Loucy (cell line): ENCODE data around the gene KDM4C.

Source experiments
- H2AFZ ChIP-seq: fragments of 200-600 bp; sonication (generic); 2 replicates; pipeline ENCODE4 v1.6.0; 2016; ENCODE audit warnings: antibody characterized with exemption, mild to moderate bottlenecking, low read length, moderate library complexity
- H3F3A ChIP-seq: fragments of 200-600 bp; 2 replicates; pipeline ENCODE4 v1.6.0; 2016; ENCODE audit warnings: antibody characterized with exemption, low read depth, mild to moderate bottlenecking
- H3K27me3 ChIP-seq: fragments of 200-600 bp; sonication (generic); 2 replicates; pipeline ENCODE4 v1.6.1; 2014; ENCODE audit warnings: low read length, mild to moderate bottlenecking; ENCODE audit not compliant: insufficient read depth, poor library complexity, severe bottlenecking
- H3K36me3 ChIP-seq: fragments of 200-600 bp; sonication (generic); 2 replicates; pipeline ENCODE4 v1.6.1; 2016; ENCODE audit warnings: low read length; ENCODE audit not compliant: insufficient read depth
- H3K4me1 ChIP-seq: fragments of 200-600 bp; sonication (generic); 2 replicates; pipeline ENCODE4 v1.5.1; 2014; ENCODE audit warnings: low read length, mild to moderate bottlenecking; ENCODE audit not compliant: insufficient read depth, poor library complexity, severe bottlenecking
- H3K4me2 ChIP-seq: fragments of 200-600 bp; sonication (generic); 2 replicates; pipeline ENCODE4 v1.6.0; 2014; ENCODE audit warnings: antibody characterized with exemption, low read length, low read depth, mild to moderate bottlenecking; ENCODE audit not compliant: poor library complexity, severe bottlenecking
- H3K4me3 ChIP-seq: fragments of 200-600 bp; sonication (generic); 2 replicates; pipeline ENCODE4 v1.5.1; 2014; ENCODE audit warnings: low read length, mild to moderate bottlenecking, mixed read lengths; ENCODE audit not compliant: poor library complexity, severe bottlenecking
- H3K79me2 ChIP-seq: fragments of 200-600 bp; sonication (generic); 2 replicates; pipeline ENCODE4 v1.6.1; 2014; ENCODE audit warnings: low read length; ENCODE audit not compliant: insufficient read depth
- H3K9ac ChIP-seq: fragments of 200-600 bp; sonication (generic); 2 replicates; pipeline ENCODE4 v1.6.0; 2014; ENCODE audit warnings: mild to moderate bottlenecking, low read depth, low read length, moderate library complexity; ENCODE audit not compliant: poor library complexity, severe bottlenecking
- H3K9me2 ChIP-seq: fragments of 200-600 bp; sonication (generic); replicated peaks from 2 replicates; pipeline ENCODE4 v1.6.1; 2016; ENCODE audit warnings: low read depth, low read length, mixed read lengths
- H3K9me3 ChIP-seq: fragments of 200-600 bp; sonication (generic); 2 replicates; pipeline ENCODE4 v1.6.1; 2014; ENCODE audit warnings: mild to moderate bottlenecking, antibody characterized with exemption, low read length, low read depth; ENCODE audit not compliant: insufficient read depth
- H4K20me1 ChIP-seq: fragments of 200-600 bp; sonication (generic); 2 replicates; pipeline ENCODE4 v1.6.0; 2014; ENCODE audit warnings: antibody characterized with exemption, low read length, mild to moderate bottlenecking; ENCODE audit not compliant: insufficient read depth, poor library complexity, severe bottlenecking
- EZH2phosphoT487 ChIP-seq: fragments of 200-600 bp; IDR thresholded peaks from 2 replicates; pipeline ENCODE4 v1.6.1; 2018; ENCODE audit warnings: antibody characterized with exemption, mild to moderate bottlenecking, moderate library complexity, borderline replicate concordance
- TF ChIP-seq, protein P1 (sequence below): fragments of 200-600 bp; sonication (generic); conservative IDR thresholded peaks from 2 replicates; pipeline ENCODE4 v1.5.1; 2014; ENCODE audit warnings: mild to moderate bottlenecking, antibody characterized with exemption, low read length

The KDM4C gene

GRCh38 chr9:7125231-7125630 is 367.5 kb downstream of the KDM4C start:
- H3K9me2 ChIP-seq, result no peaks in the 10 kb centered on the region
- no peaks in the 10 kb centered on the region for H3F3A ChIP-seq
- H3K9me3 ChIP-seq, result no peaks in the 10 kb centered on the region
- peaks cover 20% of the 10 kb centered on the region for H3K36me3 ChIP-seq
- peaks cover 21% of the 10 kb centered on the region for H3K4me1 ChIP-seq
- no peak overlapping the region for H3K9ac ChIP-seq
- H3K4me2 ChIP-seq, result no peak overlapping the region
- H4K20me1 ChIP-seq, result no peaks in the 10 kb centered on the region
- no peak for TF ChIP-seq EZH2phosphoT487
- TF ChIP-seq, protein P1, sequence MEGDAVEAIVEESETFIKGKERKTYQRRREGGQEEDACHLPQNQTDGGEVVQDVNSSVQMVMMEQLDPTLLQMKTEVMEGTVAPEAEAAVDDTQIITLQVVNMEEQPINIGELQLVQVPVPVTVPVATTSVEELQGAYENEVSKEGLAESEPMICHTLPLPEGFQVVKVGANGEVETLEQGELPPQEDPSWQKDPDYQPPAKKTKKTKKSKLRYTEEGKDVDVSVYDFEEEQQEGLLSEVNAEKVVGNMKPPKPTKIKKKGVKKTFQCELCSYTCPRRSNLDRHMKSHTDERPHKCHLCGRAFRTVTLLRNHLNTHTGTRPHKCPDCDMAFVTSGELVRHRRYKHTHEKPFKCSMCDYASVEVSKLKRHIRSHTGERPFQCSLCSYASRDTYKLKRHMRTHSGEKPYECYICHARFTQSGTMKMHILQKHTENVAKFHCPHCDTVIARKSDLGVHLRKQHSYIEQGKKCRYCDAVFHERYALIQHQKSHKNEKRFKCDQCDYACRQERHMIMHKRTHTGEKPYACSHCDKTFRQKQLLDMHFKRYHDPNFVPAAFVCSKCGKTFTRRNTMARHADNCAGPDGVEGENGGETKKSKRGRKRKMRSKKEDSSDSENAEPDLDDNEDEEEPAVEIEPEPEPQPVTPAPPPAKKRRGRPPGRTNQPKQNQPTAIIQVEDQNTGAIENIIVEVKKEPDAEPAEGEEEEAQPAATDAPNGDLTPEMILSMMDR, result no peak
- no peak overlapping the region for H2AFZ ChIP-seq
- no peak overlapping the region for H3K4me3 ChIP-seq
- no peaks in the 10 kb centered on the region for H3K27me3 ChIP-seq
- H3K79me2 ChIP-seq, result no peaks in the 10 kb centered on the region

GRCh38 chr9:7129391-7129790 is 371.6 kb downstream of the KDM4C start:
- H3K79me2 ChIP-seq, result no peaks in the 10 kb centered on the region
- no peaks in the 10 kb centered on the region for H3K9me3 ChIP-seq

DNA sequence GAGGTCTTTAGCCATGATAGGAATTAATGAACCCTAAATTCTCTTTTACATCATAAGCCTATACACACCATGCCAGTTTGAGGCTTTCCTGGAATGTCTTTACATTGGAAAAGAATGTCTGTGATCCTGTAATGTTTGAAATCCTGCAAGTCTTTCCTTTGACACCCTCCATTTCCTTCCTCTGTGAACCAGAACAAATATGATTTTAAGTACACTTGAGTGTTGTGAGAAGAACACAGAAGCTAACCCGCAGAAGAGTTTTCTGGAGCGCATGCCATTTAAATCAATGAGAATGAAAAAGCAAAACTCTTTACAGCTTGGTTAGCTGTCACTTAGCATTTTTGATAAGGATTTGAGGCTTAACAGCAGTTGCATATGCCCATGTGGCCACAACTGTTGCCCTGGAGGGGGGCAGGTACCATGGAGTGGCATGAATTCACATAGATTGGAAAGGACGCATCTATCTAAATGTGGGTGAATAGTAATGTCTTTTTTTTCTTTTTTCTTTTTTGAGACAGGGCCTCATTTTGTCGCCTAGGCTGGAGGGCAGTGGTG is 372.6 kb downstream of the KDM4C start:
- Histone ChIP-seq H2AFZ (no peak overlapping the region), H3K9ac (no peak overlapping the region), H3K4me1 (peaks cover 8% of the 10 kb centered on the region), H3F3A (no peaks in the 10 kb centered on the region), H3K4me3 (no peak overlapping the region), H3K9me2 (no peaks in the 10 kb centered on the region), H3K4me2 (no peak overlapping the region), H3K79me2 (no peaks in the 10 kb centered on the region), H3K27me3 (no peaks in the 10 kb centered on the region), H3K9me3 (no peaks in the 10 kb centered on the region), H4K20me1 (no peaks in the 10 kb centered on the region), H3K36me3 (peaks cover 20% of the 10 kb centered on the region)
- no peak for TF ChIP-seq EZH2phosphoT487
- TF ChIP-seq, protein P1, result no peak

More at GRCh38 chr9:7129391-7129790, 371.6 kb downstream of the KDM4C start:
- Histone ChIP-seq H3K4me3 (no peak overlapping the region), H3K4me1 (peaks cover 8% of the 10 kb centered on the region), H4K20me1 (no peaks in the 10 kb centered on the region), H3K4me2 (no peak overlapping the region), H3K27me3 (no peaks in the 10 kb centered on the region), H3F3A (no peaks in the 10 kb centered on the region), H3K36me3 (peaks cover 20% of the 10 kb centered on the region), H3K9me2 (no peaks in the 10 kb centered on the region), H3K9ac (no peak overlapping the region), H2AFZ (no peak overlapping the region)
- TF ChIP-seq EZH2phosphoT487, result no peak
- TF ChIP-seq, protein P1, result no peak
